ENCODE data around the gene C10orf67.

GRCh38 chr10:23338155-23338828 lies 6.3 kb downstream of the C10orf67 start:
- TF ChIP-seq CTCF (IDR thresholded peaks at IDR 0.05) (no peak), POLR2A (IDR thresholded peaks at IDR 0.05) (no peak), POLR2AphosphoS5 (IDR thresholded peaks at IDR 0.05; ENCODE audit: insufficient read depth in 1 of 2, low read depth in 1 of 2) (no peak)
